H9 (cell line): ENCODE data around the gene TNRC18. TPM values are rescaled to one million over a fixed set of nuclear protein-coding genes. Genes with fewer than 3 reads are reported as not detected.

Source experiments
- DNase-seq: peaks from one replicate; pipeline ENCODE4 v3.0.0-alpha.2; 2017
- H2AFZ ChIP-seq: one replicate; pipeline ENCODE4 v1.6.1; 2013; ENCODE audit warnings: mild to moderate bottlenecking, low read length, control low read depth, moderate library complexity
- H2AK5ac ChIP-seq: 2 replicates; pipeline ENCODE4 v1.6.1; 2013; ENCODE audit warnings: low read length, control low read depth, mixed read lengths; ENCODE audit not compliant: insufficient read length
- H2BK120ac ChIP-seq: one replicate; pipeline ENCODE4 v1.6.1; 2013; ENCODE audit warnings: low read depth, mild to moderate bottlenecking, low read length, control low read depth, inconsistent platforms; ENCODE audit not compliant: poor library complexity, severe bottlenecking
- H2BK12ac ChIP-seq: 2 replicates; pipeline ENCODE4 v1.6.1; 2013; ENCODE audit warnings: low read length, control low read depth, mixed read lengths, low read depth; ENCODE audit not compliant: insufficient read length
- H2BK15ac ChIP-seq: 2 replicates; pipeline ENCODE4 v1.6.1; 2013; ENCODE audit warnings: low read depth, low read length, control low read depth
- H2BK20ac ChIP-seq: one replicate; pipeline ENCODE4 v1.6.1; 2013; ENCODE audit warnings: low read depth, mild to moderate bottlenecking, low read length, control low read depth, inconsistent platforms; ENCODE audit not compliant: poor library complexity, severe bottlenecking
- H2BK5ac ChIP-seq: 2 replicates; pipeline ENCODE4 v1.6.1; 2013; ENCODE audit warnings: low read length, control low read depth, mixed read lengths; ENCODE audit not compliant: insufficient read length
- H3K14ac ChIP-seq: 2 replicates; pipeline ENCODE4 v1.6.1; 2013; ENCODE audit warnings: low read length, control low read depth; ENCODE audit not compliant: insufficient read depth
- H3K18ac ChIP-seq: 2 replicates; pipeline ENCODE4 v1.6.1; 2013; ENCODE audit warnings: low read depth, mild to moderate bottlenecking, mixed read lengths, low read length, control low read depth; ENCODE audit not compliant: insufficient read length
- H3K23ac ChIP-seq: 2 replicates; pipeline ENCODE4 v1.6.1; 2013; ENCODE audit warnings: low read length, control low read depth, mixed read lengths, low read depth; ENCODE audit not compliant: insufficient read length
- H3K23me2 ChIP-seq: 2 replicates; pipeline ENCODE4 v1.6.1; 2013; ENCODE audit warnings: low read depth, mild to moderate bottlenecking, mixed read lengths, low read length, control low read depth; ENCODE audit not compliant: insufficient read length, poor library complexity, severe bottlenecking
- H3K27ac ChIP-seq: 2 replicates; pipeline ENCODE4 v1.5.1; 2013; ENCODE audit warnings: low read length, control low read depth, mixed read lengths, low read depth; ENCODE audit not compliant: insufficient read length
- H3K27me3 ChIP-seq: 2 replicates; pipeline ENCODE4 v1.6.1; 2013; ENCODE audit warnings: low read length, control low read depth, inconsistent platforms; ENCODE audit not compliant: insufficient read depth
- H3K4ac ChIP-seq: 2 replicates; pipeline ENCODE4 v1.6.1; 2013; ENCODE audit warnings: low read depth, mild to moderate bottlenecking, control low read depth, inconsistent platforms, low read length, moderate library complexity
- H3K4me1 ChIP-seq: 2 replicates; pipeline ENCODE4 v1.6.1; 2013; ENCODE audit warnings: low read length, control low read depth, inconsistent platforms; ENCODE audit not compliant: insufficient read depth
- H3K4me2 ChIP-seq: 2 replicates; pipeline ENCODE4 v1.6.1; 2013; ENCODE audit warnings: low read length, control low read depth, mixed read lengths; ENCODE audit not compliant: insufficient read length, insufficient read depth
- H3K56ac ChIP-seq: 2 replicates; pipeline ENCODE4 v1.6.1; 2013; ENCODE audit warnings: low read depth, mild to moderate bottlenecking, mixed read lengths, low read length, control low read depth; ENCODE audit not compliant: insufficient read length
- H3K79me1 ChIP-seq: 2 replicates; pipeline ENCODE4 v1.6.1; 2013; ENCODE audit warnings: low read depth, mild to moderate bottlenecking, moderate library complexity, low read length, control low read depth, inconsistent platforms; ENCODE audit not compliant: insufficient read depth, poor library complexity, severe bottlenecking
- H3K79me2 ChIP-seq: 2 replicates; pipeline ENCODE4 v1.6.1; 2013; ENCODE audit warnings: low read length, control low read depth, inconsistent platforms; ENCODE audit not compliant: insufficient read depth
- H3K9ac ChIP-seq: 2 replicates; pipeline ENCODE4 v1.6.1; 2013; ENCODE audit warnings: low read length, control low read depth, mixed read lengths; ENCODE audit not compliant: insufficient read length; ENCODE audit errors: extremely low read depth
- H3K9me3 ChIP-seq: one replicate; pipeline ENCODE4 v1.6.1; 2013; ENCODE audit warnings: low read depth, low read length, inconsistent platforms; ENCODE audit not compliant: control insufficient read depth
- H3T11ph ChIP-seq: one replicate; pipeline ENCODE4 v1.6.1; 2013; ENCODE audit warnings: mild to moderate bottlenecking, low read length, control low read depth, inconsistent platforms
- H4K20me1 ChIP-seq: one replicate; pipeline ENCODE4 v1.6.1; 2013; ENCODE audit not compliant: control insufficient read depth, insufficient read length, insufficient read depth
- H4K5ac ChIP-seq: 2 replicates; pipeline ENCODE4 v1.6.1; 2013; ENCODE audit warnings: low read depth, mild to moderate bottlenecking, mixed read lengths, low read length, control low read depth; ENCODE audit not compliant: insufficient read length
- H4K8ac ChIP-seq: replicated peaks from 2 replicates; pipeline ENCODE4 v1.6.1; 2013; ENCODE audit warnings: low read length, control low read depth, mixed read lengths, low read depth; ENCODE audit not compliant: insufficient read length
- H4K91ac ChIP-seq: 2 replicates; pipeline ENCODE4 v1.6.1; 2013; ENCODE audit warnings: low read depth, mild to moderate bottlenecking, moderate library complexity, mixed read lengths, low read length, control low read depth; ENCODE audit not compliant: insufficient read length
- H3K27ac Mint-ChIP-seq, 3 experiments: 2 replicates in 2 of 3; 3 replicates in 1 of 3; pipeline ENCODE4 v1.8.0; 2020 to 2021; ENCODE audit warnings: mixed read lengths in 3 of 3, mild to moderate bottlenecking in 1 of 3, moderate library complexity in 1 of 3
- H3K27me3 Mint-ChIP-seq: 2 replicates; pipeline ENCODE4 v1.8.0; 2021; ENCODE audit warnings: low read depth, mild to moderate bottlenecking, moderate library complexity, mixed read lengths
- H3K36me3 Mint-ChIP-seq, 3 experiments: 2 replicates in 2 of 3; 3 replicates in 1 of 3; pipeline ENCODE4 v1.8.0; 2020 to 2021; ENCODE audit warnings: low read depth in 3 of 3, mixed read lengths in 3 of 3; ENCODE audit not compliant: insufficient read depth in 1 of 3
- H3K4me1 Mint-ChIP-seq, 2 experiments: 2 replicates each; pipeline ENCODE4 v1.8.0; 2020; ENCODE audit warnings: mixed read lengths in 2 of 2
- H3K4me3 Mint-ChIP-seq, 2 experiments: 2 replicates in 1 of 2; 3 replicates in 1 of 2; pipeline ENCODE4 v1.8.0; 2020 to 2021; ENCODE audit warnings: mild to moderate bottlenecking in 2 of 2, mixed read lengths in 2 of 2, moderate library complexity in 1 of 2
- H3K9me3 Mint-ChIP-seq, 2 experiments: 2 replicates in 1 of 2; 3 replicates in 1 of 2; pipeline ENCODE4 v1.8.0; 2020; ENCODE audit warnings: mild to moderate bottlenecking in 2 of 2, mixed read lengths in 2 of 2, moderate library complexity in 1 of 2
- CTCF ChIP-seq: fragments of 200-600 bp; sonication (generic); conservative IDR thresholded peaks from 3 replicates; pipeline ENCODE4 v1.8.0; 2021; ENCODE audit warnings: antibody characterized with exemption, mild to moderate bottlenecking
- WGBS: extraction: QIAGEN DNeasy Blood & Tissue Kit; methylation state at CpG from one replicate; pipeline ENCODE4 v1.1.7; 2013; ENCODE audit warnings: missing lambda C conversion rate, low lambda C conversion rate, mixed read lengths; ENCODE audit not compliant: insufficient read length; ENCODE audit errors: extremely low coverage; 5-methylcytosine and 5-hydroxymethylcytosine counted together
- total RNA-seq: library from RNA; stranded (reverse); gene quantifications from 2 replicates; pipeline ENCODE4 v1.2.1, GENCODE V29; 2021

The TNRC18 gene
- total RNA-seq, 1 experiment from 2014 or later = 21.2 TPM

- no peak overlapping the region for H4K8ac ChIP-seq
- Mint-ChIP-seq H3K27ac (no peak overlapping the region), H3K27me3 (peaks cover 43% of the 10 kb centered on the region), H3K4me3 (no peak overlapping the region), H3K36me3 (peaks cover 3 to 16% (median 12%) of the 10 kb centered on the region in 3 experiments; a peak in 6 of 7 replicates), H3K9me3 (peaks cover 0 to 15% of the 10 kb centered on the region in 2 experiments; a peak in 3 of 5 replicates), H3K4me1 (peaks cover 33 to 50% of the 10 kb centered on the region in 2 experiments)
- no peaks in the 10 kb centered on the region for H3K79me1 ChIP-seq
- H4K91ac ChIP-seq = no peak overlapping the region
- no peak for TF ChIP-seq CTCF
- H3K4me2 ChIP-seq = no peak overlapping the region
- H3K23me2 ChIP-seq = no peaks in the 10 kb centered on the region
- 0 out of 2 replicates have a peak, but pooled peaks cover 2% of the 10 kb centered on the region for H3K4me1 ChIP-seq
- no peak overlapping the region for H3K4ac ChIP-seq
- no peak overlapping the region for H4K5ac ChIP-seq
- no peak overlapping the region for H3K27ac ChIP-seq
- no peak overlapping the region for H3K18ac ChIP-seq
- no peak overlapping the region for H2AK5ac ChIP-seq
- no peak for DNase-seq
- peaks cover 23% of the 10 kb centered on the region; the same call in 1 of the 2 replicates for H3K27me3 ChIP-seq
- no peak overlapping the region for H2BK15ac ChIP-seq
- H4K20me1 ChIP-seq = no peaks in the 10 kb centered on the region
- no peak overlapping the region for H2BK120ac ChIP-seq
- H2BK20ac ChIP-seq = no peak overlapping the region
- no peak overlapping the region for H3K56ac ChIP-seq
- no peak overlapping the region for H3K23ac ChIP-seq
- H3K9ac ChIP-seq = no peak overlapping the region
- no peak overlapping the region for H2AFZ ChIP-seq
- H2BK12ac ChIP-seq = no peak overlapping the region
- H2BK5ac ChIP-seq = no peak overlapping the region
- no peaks in the 10 kb centered on the region for H3K79me2 ChIP-seq
- no peak overlapping the region; the same call in 1 of the 2 replicates for H3K14ac ChIP-seq
- no CpG with 5 or more reads among the region's 19 CpGs for WGBS
- no peak overlapping the region for H3T11ph ChIP-seq
- H3K9me3 ChIP-seq = no peaks in the 10 kb centered on the region
Measured at GRCh38 chr7:5352440-5353010, 71.1 kb downstream of the TNRC18 start.
